Spleen (tissue), 7 donors: ENCODE results near the gene IMPDH1.

Experiments
- CTCF ChIP-seq, 11 experiments: fragments of 200-600 bp in 7 of 11; fragments of 450-650 bp in 4 of 11; sonication (generic) in 4 of 11; IDR thresholded peaks in 8 of 11; conservative IDR thresholded peaks in 3 of 11; 1 replicate in 7 of 11; 2 replicates in 4 of 11; pipeline versions ENCODE4 v1.4.0 to v1.8.0; 2016 to 2021; ENCODE audit warnings: antibody characterized with exemption in 11 of 11, inconsistent platforms in 4 of 11, mild to moderate bottlenecking in 1 of 11
- POLR2A ChIP-seq, 3 donors: fragments of 450-650 bp; IDR thresholded peaks; one replicate each; pipeline ENCODE4 v1.5.1; 2017; ENCODE audit warnings: antibody characterized with exemption in 3 of 3, mild to moderate bottlenecking in 1 of 3
- POLR2AphosphoS5 ChIP-seq, 3 donors: sonication (generic); formaldehyde crosslinking; IDR thresholded peaks; one replicate each; pipeline ENCODE4 v1.5.1; 2017; ENCODE audit warnings: antibody characterized with exemption in 3 of 3
- donor health status: DM: no; HTN: no; CAD: no; lungs with moderate emphysema.
- donor health status: DM: no; HTN: no; CAD: no.
- donor health status: DM: no; HTN: no; CAD: no.

- TF ChIP-seq POLR2AphosphoS5 (IDR thresholded peaks at IDR 0.05) (no peak), CTCF (IDR thresholded peaks at IDR 0.05 in 8 of 11, conservative IDR thresholded peaks at IDR 0.05 in 3 of 11) (no peak), POLR2A (IDR thresholded peaks at IDR 0.05) (no peak)
Measured at GRCh38 chr7:128392446-128393327, 17.1 kb downstream of the IMPDH1 start.
